Activated CD4-positive, CD25-positive, alpha-beta regulatory T cell (primary cell): ENCODE measurements around the gene OR2K2.
"Not testable (repeated sequence)": the region's sequence is repeated elsewhere in the genome, so short reads cannot be mapped to it uniquely, and the experiment has no call there.

Experiments
- DNase-seq, 4 experiments: peaks; one replicate each; lab custom pipeline; 2025; lab: John Stamatoyannopoulos, UW

OR2K2 gene, protein sequence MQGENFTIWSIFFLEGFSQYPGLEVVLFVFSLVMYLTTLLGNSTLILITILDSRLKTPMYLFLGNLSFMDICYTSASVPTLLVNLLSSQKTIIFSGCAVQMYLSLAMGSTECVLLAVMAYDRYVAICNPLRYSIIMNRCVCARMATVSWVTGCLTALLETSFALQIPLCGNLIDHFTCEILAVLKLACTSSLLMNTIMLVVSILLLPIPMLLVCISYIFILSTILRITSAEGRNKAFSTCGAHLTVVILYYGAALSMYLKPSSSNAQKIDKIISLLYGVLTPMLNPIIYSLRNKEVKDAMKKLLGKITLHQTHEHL

DNA sequence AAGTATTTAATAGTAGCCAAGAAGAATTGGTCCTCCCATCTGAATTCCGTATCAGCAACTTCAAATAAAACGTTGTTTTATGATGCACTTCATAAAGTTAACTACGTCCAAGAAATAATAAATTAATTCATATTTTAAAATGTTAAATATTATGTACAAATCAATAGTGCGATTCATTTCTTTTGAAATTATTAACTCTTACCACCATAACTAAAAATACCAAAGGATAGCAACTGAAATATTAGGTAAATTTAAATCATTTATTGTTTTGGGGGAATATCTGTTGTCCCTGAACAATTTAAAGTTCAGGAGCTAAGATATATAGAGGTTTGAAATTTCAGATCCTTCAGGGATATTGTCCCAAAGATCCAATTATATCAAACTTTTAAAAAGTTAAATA lies at the start of gene OR2K2:
TSS of gene OR2K2 (minus strand) at position 101 of the 400 bp plus-strand sequence. CDS start 1,791 bp downstream, outside the sequence.
- DNase-seq, result no peak

DNA sequence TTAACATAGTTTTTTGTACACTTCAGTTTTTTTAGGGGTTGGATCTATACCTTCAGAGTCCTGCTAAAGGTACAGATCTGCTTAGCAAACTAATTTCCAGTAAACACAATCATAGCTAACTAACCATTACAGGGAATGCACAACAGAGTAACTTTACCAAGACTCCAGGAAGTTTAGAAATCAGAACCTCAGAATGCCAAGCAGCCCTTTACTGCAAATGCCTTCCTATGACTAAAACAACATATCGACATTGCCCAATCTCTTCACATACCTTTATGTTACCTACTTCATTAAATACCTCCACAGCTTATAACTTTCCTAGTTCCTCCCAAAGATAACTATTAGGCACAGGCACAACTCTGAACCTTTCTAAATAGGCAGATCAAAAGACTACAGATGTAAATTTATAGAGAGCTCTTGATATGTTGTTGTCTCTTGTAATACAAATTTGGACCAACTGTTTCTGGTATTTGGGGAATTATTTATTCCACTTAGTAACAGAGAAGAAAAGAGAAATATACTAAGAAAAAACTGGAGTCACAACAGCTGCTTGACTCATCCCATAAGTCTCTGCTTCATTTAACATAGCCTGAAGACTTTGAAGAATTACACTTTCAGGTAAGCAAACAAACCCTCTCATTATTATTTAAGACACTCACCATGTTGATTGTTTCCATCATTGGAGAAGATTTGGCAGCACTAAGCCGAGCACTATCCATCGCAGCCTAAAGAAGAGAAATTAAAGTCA lies 46.0 kb upstream of the OR2K2 start:
- DNase-seq, result no peak

GRCh38 chr9:111375062-111375461 lies 45.0 kb upstream of the OR2K2 start:
- DNase-seq, result no peak

GRCh38 chr9:111372297-111372696 lies 42.3 kb upstream of the OR2K2 start:
- no peak for DNase-seq

DNA sequence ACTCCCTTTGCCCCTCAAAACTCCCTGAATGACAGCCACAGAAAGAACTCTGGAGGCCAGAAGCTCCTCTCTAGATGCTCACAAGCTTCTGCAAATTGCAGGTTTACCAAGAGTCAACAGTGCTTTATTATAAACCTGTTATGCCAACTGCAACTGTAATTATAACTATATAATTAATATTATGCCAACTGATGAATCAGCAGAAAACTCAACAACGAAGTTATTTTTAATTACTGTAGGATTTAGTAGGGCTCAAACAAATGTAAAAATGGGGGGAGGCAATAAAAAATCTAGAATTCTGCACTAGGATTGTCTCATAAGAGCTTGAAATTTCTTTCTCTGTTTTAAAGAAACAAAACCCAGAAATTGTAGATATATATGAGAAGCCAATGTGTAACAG lies 37.0 kb upstream of the OR2K2 start:
- no peak for DNase-seq

GRCh38 chr9:111362526-111362925 lies 32.5 kb upstream of the OR2K2 start:
- no peak for DNase-seq

- DNase-seq, result no peak
These were observed 30.9 kb upstream of the OR2K2 start for GRCh38 chr9:111360881-111361280.

DNA sequence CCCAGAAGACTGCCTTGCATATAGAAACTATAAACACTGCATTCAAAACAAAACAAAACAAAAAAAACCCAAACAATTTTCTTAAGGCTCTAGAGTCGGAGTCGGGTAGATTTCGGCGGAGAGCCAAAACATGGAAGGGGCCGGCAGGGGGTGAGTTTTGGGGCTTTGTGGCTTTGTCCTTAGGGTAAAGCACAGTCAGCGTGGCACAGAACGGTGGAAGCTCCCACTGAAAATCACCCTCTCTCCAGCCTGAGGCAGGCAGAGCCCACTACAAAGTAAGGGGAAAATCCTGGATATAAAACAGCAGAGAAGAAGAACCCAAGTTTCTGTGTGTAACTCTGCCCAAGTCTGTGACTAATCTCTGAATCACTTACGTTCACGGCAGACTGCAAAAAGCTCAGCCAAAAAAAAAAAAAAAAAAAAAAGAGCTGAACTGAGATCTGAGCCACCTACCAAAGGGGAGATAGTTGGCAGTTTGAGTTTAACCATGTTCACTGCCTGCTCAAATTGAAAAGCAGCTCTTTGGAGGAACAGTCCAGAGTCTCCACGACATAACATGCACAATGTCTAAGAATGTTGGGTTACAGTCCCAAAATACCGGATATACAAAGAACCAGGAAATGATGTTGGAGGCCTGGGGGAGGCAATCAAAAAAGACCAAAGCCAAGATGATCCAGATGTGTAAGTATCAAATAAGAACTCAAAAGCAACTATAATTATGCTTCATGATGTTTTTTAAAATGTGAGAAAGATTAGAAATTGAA lies 26.6 kb upstream of the OR2K2 start:
- no peak for DNase-seq

- DNase-seq, result no peak
These were observed 22.5 kb upstream of the OR2K2 start for GRCh38 chr9:111352545-111352944.

DNA sequence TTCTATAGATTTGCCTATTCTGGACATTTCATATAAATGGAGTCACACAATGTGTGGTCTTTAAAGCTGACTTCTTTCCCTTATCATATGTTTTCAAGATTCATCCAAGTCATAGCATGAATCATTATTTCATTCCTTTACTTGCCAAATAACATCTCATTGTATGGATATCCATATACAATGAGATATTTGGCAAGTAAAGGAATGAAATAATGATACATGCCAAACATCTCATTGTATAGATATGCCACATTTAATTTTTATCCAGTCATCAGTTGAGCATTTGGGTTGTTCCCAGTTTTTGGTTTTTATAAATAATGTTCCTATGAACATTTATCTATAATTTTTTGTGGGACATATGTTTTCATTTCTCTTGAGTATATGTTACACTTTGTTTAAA lies 20.5 kb upstream of the OR2K2 start:
- no peak for DNase-seq

- DNase-seq, result no peak
These were observed 19.7 kb upstream of the OR2K2 start for GRCh38 chr9:111349766-111350165.

GRCh38 chr9:111348821-111349271 lies 18.8 kb upstream of the OR2K2 start:
- DNase-seq, result no peak

- not testable (repeated sequence) for DNase-seq
These were observed 4.4 kb upstream of the OR2K2 start for GRCh38 chr9:111334318-111334863.

DNA sequence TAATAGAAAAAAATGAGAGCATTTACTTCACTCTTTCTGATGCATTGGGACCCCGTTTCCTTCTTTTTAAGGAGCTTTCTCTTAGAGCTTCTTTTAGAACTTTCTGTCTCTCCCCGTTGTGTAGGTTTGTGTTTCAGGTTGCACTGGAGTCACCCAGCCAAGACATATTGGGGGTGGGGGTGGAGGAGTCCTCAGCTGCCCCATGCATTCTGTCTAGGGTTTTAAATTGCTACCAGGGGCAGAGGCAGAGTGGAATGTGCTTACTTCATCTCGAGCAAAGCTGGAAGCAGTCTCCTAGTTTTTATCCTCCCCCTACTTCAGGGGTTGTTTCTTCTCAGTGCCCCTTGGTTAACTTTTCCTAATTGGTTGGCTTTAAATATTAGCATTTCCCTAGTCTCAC lies 9.4 kb downstream of the OR2K2 start:
- DNase-seq, result no peak

DNA sequence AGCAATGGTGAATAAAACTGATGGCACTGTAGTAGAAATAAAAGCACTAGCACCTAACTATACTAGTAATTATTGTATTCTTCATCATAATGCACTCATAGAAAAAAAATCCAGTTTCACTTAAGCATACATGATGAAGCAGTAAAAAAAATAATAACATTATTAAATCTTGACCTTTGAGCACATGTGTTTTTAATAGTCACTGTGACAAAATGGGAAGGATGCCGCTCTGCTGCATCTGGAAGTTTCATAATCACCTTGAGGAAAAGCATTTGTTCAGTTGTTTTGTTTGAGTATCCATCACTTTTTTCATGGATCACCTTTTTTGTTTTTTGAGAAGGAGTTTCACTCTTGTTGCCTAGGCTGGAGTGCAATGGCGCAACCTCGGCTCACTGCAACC lies 13.2 kb downstream of the OR2K2 start:
- DNase-seq, result no peak

DNA sequence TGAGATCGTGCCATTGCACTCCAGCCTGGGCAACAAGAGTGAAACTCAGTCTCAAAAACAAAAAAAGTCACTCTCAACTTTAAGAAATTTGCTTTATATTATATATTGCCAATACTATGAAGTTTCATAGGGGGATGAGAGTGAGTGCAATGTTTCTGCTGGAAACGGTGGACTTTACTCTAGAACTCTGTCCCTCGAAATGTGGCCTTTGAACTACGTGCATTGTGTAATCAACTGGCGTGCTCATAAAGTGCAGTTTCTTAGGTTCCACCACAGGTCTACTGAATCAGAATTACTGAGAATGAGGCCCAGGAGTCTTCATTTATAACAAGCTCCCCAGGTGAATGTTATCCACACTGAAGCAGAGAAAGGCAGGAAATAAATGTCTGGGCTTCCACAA lies 24.1 kb downstream of the OR2K2 start:
- DNase-seq, result no peak

- DNase-seq, result not testable (repeated sequence)
These were observed 26.0 kb downstream of the OR2K2 start for GRCh38 chr9:111304000-111304399.

- DNase-seq, result no peak
These were observed 28.8 kb downstream of the OR2K2 start for GRCh38 chr9:111301195-111301594.

DNA sequence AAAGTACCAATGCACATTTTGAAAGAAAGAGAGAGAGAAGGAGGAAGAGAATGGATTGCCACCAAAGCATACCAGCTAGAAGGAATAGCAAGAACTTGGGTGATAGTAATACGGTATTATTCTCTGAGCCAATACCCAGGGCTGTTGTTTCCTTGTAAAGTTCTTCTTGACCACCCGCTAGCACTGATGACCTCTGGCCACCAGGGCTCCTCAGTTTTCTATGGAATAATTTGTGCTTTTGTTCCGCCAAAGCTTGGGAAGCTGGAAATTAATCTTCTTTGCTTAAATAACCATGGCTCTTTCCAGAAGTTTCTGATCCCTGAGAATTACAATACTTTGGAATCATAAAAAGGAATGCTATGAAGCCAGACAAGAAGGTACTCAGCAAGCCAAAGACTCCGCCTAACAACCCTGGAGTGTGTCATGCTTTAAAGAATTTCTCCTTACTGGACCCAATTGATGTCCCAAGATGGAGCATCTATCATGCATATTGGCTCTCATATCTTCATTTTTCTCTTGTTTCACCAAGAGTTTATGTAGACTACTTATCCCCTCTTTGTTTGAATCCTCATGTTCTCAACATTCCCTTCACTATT lies 29.8 kb downstream of the OR2K2 start:
- no peak for DNase-seq

DNA sequence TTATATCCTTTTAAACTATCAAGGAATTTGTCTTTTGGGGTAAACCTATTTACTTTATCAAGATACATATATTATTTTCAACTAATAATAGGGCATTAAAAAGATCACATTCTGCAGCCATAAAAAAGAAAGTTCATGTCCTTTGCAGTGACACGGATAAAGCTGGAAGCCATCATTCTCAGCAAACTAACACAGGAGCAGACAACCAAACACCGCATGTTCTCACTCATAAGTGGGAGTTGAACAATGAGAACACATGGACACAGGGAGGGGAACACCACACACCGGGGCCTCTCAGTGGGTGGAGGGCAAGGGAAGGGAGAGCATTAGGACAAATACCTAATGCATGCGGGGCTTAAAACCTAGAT lies 30.4 kb downstream of the OR2K2 start:
- DNase-seq, result not testable (repeated sequence)

GRCh38 chr9:111298731-111299598 lies 31.1 kb downstream of the OR2K2 start:
- no peak for DNase-seq
